HG03565 (cell line): ENCODE measurements around the gene TBX1.
"Not testable (repeated sequence)": the region's sequence is repeated elsewhere in the genome, so short reads cannot be mapped to it uniquely, and the experiment has no call there.

Experiments used
- ATAC-seq: cut with Tn5 transposase; IDR thresholded peaks from one replicate; pipeline ENCODE4 v1.9.1; 2021; ENCODE audit warnings: mild to moderate bottlenecking, moderate library complexity; ENCODE audit not compliant: unreplicated experiment

The TBX1 gene

DNA sequence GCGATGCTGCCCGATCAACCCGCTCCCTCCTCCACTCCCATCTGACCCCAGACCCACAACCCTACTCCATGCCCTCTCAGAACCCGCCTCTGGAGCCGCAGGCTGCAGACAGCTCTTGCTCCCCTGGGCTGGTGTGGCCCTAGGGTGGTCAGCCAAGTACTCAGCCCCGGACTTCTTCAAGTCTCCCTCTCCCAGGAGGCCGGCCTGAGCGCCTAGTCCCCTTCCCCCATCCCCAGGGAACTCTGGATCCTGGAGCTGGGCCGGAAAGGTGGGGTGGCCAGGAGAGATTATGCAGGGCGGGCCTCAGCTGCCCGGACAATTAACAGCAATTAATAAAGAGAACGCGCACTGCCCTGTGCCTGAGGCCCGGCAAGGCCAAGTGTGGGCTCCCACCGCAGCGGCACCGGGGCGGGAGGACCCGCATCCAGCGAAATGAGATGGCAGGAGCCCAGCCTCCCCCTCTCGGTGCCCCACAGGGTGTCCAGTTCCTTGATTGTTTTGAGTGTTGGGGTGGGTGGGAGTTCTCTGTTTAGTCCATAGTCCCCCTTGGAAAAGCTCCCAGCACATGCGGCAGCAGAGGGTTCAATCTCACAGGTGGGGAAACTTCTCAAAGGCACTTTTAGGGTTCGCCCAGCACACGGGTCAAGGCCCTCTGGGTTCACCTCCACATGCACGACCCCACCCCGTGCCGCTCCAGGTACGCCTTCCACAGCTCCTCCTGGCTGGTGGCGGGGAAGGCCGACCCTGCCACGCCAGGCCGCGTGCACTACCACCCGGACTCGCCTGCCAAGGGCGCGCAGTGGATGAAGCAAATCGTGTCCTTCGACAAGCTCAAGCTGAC is 3.1 kb downstream of the TBX1 start:
- ATAC-seq, result no peak

DNA sequence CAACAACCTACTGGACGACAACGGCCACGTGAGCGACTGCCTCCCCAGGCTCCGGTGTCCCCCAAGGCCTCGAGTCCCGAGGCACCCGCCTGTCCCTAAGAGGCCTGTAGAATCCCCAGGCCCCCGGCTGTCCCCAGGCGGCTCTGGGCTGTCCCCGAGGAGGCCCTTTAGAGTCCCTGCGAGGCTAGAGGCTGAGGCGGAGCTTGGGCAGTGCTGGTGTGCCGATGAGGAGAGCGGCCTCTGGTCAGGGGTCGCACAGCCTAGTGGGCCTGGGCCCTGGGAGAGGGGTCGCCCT is 3.7 kb downstream of the TBX1 start:
- ATAC-seq, result no peak

- no peak for ATAC-seq
Observed at GRCh38 chr22:19764636-19765476, 4.3 kb downstream of the TBX1 start.

- no peak for ATAC-seq
Observed at GRCh38 chr22:19765477-19766239, 5.1 kb downstream of the TBX1 start.

- ATAC-seq, result no peak
Observed at GRCh38 chr22:19766240-19766510, 5.6 kb downstream of the TBX1 start.

DNA sequence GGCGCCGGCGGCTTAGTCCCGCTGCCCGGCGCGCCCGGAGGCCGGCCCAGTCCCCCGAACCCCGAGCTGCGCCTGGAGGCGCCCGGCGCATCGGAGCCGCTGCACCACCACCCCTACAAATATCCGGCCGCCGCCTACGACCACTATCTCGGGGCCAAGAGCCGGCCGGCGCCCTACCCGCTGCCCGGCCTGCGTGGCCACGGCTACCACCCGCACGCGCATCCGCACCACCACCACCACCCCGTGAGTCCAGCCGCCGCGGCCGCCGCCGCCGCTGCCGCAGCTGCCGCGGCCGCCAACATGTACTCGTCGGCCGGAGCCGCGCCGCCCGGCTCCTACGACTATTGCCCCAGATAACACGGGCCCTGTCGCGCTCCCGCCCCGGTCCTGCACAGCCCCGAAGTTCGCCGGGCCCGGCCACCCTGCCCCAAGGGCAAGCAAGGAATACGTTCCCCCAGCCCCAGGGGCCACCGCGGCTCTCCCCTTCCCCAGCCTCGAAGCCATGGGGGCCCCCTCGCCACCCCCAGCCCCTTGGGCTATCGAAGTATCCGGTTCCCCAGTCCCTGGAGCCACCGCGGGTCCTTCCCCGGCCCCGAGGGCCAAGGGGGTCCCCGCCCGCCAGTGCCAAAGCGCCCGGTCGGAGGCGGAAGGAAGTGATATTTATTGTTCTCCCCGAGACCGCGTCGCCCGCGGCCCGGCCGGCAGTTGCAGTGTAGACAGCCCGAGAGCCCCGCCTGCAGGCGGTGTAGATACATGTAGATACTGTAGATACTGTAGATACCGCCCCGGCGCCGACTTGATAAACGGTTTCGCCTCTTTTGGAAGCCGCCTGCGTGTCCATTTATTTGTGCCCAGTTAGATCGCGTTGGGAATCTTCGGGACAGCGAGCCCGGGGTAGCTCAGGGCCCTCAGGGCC is 6.2 kb downstream of the TBX1 start:
- ATAC-seq, result no peak

GRCh38 chr22:19767427-19768341 is 7.1 kb downstream of the TBX1 start:
- ATAC-seq, result no peak

GRCh38 chr22:19769393-19769715 is 8.8 kb downstream of the TBX1 start:
- no peak for ATAC-seq

DNA sequence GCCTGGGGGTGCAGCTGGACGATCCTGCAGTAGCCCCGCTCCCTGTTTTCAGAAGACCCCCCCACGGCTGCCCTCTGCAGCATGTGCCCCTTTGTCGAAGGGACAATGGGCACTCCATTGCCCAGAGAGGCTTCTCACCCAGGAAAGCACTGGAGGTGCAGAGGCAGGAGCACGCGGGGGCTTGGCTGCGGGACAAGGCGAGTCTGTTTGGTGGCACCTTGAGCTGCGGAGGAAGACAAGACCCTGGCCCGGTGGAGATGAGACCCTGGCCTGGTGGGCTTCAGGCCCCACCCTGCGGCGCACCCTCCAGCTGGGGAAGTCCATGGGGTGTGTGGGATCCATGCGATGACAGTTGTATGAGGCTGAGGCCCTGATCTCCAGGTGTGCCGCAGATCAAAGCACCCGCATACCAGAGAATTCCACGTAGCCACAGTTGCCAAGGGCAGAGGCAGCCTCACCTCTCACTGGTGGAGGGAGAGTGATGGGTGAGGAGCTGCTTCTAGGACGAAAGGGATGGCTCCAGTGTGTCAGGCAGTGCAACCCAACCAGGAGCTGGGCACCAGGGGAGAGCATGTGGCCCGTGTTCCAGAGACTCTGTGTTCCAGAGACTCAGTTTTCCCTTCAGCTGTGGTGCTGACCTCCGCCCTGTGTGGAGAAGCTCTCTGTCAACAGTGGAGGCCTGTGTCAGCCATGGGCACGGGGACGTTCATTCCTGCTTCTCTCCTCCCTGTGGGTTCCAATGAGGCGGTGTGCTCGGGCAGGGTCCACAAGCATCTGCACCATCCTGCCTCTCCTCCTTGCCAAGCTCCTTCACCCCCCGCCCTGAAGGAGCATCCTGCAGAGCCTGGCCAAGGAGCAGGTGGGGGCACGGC is 10.0 kb downstream of the TBX1 start:
- no peak for ATAC-seq

DNA sequence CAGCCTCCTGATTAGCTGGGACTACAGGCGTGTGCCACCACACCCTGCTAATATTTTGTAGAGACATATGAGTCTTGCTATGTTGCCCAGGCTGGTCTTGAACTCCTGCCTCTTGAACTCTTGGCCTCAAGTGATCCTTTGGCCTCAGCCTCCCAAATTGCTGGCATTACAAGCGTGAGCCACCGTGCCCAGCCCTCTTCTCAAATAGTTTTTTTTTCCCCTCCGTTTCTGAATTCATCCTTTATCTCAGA is 11.8 kb downstream of the TBX1 start:
- no peak for ATAC-seq

DNA sequence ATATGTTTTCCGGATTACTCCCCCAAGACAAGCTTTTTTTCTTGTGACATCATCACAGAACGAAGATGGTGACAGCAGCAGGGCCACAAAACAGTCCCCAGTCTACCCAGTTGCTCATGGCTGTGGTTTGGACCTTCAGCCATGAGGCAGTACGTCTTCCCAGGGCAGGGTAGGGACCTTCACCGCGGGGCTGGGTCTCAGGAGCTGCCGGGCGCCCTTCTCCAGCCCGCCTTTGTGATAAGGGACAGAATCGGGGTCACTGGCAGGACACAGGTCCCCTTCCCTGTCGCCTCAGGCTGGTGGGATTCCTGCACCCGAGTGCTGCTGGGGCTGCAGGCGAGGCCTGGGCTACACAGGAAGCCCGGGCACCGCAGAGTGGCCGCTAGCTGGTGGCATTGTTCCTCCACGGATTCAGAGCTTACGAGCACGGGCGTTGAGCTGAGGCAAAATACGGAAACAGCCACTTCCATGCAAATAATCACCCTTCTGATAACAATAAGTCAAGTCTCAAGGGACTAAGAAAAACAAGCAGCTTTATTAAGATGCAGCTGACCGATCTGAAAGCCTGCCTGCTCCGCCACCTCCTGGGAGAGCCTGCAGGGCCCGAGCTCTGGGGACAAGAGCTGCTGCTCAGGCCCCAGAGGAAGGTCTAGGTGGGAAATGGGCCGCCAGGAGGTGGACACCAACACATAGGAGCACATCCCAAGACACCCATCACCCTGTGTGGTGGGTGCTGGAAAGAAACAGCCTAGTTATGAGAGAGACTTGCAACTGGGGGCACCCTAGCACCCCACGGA is 12.3 kb downstream of the TBX1 start:
- ATAC-seq, result peak; percentile 61

DNA sequence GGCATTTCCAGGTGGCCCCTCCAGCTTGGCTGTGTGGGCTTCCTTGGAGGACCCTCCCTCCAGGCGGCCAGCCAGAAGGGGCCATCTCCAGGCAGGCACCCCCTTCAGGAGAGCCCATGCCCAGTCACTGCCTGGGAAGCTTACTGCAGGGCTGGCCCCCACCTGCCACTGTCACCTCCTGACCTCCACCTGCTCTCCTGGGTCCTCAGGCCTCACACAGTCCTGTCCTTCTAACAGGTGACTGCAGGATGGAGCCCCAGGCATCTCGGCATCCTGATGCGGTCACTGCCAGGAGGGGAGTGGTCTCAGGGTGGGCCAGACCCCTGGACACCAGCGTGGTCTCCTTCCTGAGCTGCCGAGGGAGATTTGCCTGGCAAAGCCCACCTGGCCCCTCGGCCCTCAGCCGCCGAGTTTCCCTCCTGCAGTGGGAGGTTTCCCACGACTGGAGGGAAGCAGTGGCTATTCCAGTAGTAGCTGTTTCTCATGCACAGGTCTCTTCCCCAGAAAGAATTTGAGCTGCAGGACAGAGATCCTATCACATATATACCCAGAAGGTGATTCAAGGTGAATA is 13.0 kb downstream of the TBX1 start:
- ATAC-seq, result no peak

- no peak for ATAC-seq
Observed at GRCh38 chr22:19774628-19775027, 14.1 kb downstream of the TBX1 start.

- ATAC-seq, result no peak
Observed at GRCh38 chr22:19775496-19776325, 15.1 kb downstream of the TBX1 start.

DNA sequence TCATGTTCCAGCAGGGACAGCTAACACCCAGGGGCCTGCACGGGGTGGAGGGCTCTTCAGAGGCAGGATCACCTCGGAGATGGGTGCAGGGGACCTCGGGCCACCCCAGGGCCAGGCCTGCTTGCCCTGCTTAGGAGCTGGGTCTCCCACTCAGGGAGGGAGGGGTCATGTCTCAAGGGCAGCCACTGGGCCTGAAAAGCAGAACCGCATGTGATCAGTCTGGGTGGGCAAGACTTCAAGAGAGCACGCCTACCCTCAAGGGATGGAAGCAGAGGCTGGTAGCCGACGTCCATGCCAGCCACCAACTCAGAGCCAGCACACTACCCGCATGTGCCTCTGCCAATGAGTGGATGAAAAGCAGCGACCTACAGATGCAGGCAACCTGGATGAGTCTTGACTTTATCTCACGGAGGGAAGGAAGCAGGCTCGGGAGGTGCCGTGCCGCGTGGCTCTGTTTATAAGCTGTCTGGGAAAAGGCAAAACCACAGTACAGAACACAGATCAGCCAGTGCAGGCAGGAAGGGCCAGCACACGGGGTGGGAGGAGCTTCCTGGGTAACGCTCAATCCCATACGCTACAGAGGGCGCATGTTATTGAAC is 16.0 kb downstream of the TBX1 start:
- no peak for ATAC-seq

DNA sequence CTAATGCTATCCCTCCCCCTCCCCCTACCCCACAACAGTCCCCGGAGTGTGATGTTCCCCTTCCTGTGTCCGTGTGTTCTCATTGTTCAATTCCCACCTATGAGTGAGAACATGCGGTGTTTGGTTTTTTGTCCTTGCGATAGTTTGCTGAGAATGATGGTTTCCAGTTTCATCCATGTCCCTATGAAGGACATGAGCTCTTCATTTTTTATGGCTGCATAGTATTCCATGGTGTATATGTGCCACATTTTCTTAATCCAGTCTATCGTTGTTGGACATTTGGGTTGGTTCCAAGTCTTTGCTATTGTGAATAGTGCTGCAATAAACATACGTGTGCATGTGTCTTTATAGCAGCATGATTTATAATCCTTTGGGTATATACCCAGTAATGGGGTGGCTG is 16.6 kb downstream of the TBX1 start:
- not testable (repeated sequence) for ATAC-seq

DNA sequence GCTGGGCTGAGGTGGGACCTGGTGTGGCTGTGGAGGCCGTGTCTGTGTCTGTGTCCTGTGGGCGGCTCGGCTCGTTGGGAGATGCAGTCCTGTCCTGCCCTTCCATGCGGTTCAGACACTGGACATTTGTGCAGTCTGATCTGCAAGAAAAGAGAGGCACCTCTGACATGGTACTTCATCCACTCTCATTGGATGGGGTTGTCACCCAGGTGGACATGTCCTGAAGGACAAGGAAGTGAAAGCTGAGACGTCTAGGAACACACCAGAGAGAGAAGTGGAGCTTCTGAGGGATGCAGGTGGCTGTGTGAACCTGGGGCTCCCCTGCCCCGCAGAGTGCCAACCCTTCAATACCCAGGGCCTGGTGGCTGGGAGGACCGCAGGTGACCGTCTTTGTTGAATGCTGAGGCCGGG is 18.4 kb downstream of the TBX1 start:
- no peak for ATAC-seq
